Left ventricle myocardium inferior (tissue), 1 donor: ENCODE measurements around the gene AQP11. TPM values are rescaled to one million over a fixed set of nuclear protein-coding genes. Genes with fewer than 3 reads are reported as not detected.

Experiments used
- DNase-seq: peaks from one replicate; pipeline ENCODE4 v3.0.0-alpha.2; 2020
- H3K27ac ChIP-seq: fragments of 200-600 bp; replicated peaks from 2 replicates; pipeline ENCODE4 v1.8.0; 2021
- H3K27me3 ChIP-seq: fragments of 200-600 bp; 2 replicates; pipeline ENCODE4 v1.8.0; 2021; ENCODE audit warnings: low read depth
- H3K36me3 ChIP-seq: fragments of 200-600 bp; 2 replicates; pipeline ENCODE4 v1.8.0; 2021
- H3K4me1 ChIP-seq: fragments of 200-600 bp; 2 replicates; pipeline ENCODE4 v1.8.0; 2021
- H3K4me3 ChIP-seq: fragments of 200-600 bp; 2 replicates; pipeline ENCODE4 v1.8.0; 2021; ENCODE audit warnings: mild to moderate bottlenecking, moderate library complexity
- H3K9me3 ChIP-seq: fragments of 200-600 bp; replicated peaks from 2 replicates; pipeline ENCODE4 v1.8.0; 2021
- intact Hi-C: fragments of 100-400 bp; cut with micrococcal nuclease; formaldehyde crosslinking; loops from one replicate; pipeline ENCODE4 v1.11.0; 2022
- total RNA-seq: library from RNA; stranded (reverse); fragmentation: NEBNext Ultra II Directional; extraction: Animal tissue kit (Norgen Biotek cat#: 25700); gene quantifications from one replicate; pipeline ENCODE4 v1.2.1, GENCODE V29; 2021
- TF ChIP-seq, protein P1 (sequence below): fragments of 200-600 bp; IDR thresholded peaks from 2 replicates; pipeline ENCODE4 v1.8.0; 2021; ENCODE audit warnings: antibody characterized with exemption, mild to moderate bottlenecking, borderline replicate concordance
- donor health status: DM: no; HTN: yes; CAD: no; lungs with severe emphysema.

The AQP11 gene
- total RNA-seq, 1 donor from 2014 or later: 0.69 TPM

DNA sequence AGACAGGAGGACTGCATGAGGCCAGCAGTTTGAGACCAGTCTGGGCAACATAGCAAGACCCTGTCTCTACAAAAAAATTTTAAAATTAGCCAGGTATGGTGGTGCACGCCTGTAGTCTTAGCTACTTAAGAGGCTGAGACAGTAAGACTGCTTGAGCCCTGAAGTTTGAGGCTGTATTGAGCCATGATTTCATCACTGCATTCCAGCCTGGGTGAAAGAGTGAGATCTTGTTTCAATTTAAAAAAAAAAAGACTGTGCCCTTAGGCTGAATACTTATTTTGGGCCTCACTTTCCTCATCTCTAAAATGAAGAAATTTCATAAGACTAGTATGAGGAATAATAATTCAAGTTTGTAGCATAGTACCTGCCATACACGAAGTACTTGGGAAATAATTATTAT lies 6.9 kb downstream of the AQP11 start:
- no peaks in the 10 kb centered on the region for H3K36me3 ChIP-seq
- H3K9me3 ChIP-seq: no peaks in the 10 kb centered on the region
- no peak overlapping the region for H3K27ac ChIP-seq
- no peak overlapping the region for H3K4me3 ChIP-seq
- no peaks in the 10 kb centered on the region for H3K27me3 ChIP-seq
- H3K4me1 ChIP-seq: no peaks in the 10 kb centered on the region
- TF ChIP-seq, protein P1, sequence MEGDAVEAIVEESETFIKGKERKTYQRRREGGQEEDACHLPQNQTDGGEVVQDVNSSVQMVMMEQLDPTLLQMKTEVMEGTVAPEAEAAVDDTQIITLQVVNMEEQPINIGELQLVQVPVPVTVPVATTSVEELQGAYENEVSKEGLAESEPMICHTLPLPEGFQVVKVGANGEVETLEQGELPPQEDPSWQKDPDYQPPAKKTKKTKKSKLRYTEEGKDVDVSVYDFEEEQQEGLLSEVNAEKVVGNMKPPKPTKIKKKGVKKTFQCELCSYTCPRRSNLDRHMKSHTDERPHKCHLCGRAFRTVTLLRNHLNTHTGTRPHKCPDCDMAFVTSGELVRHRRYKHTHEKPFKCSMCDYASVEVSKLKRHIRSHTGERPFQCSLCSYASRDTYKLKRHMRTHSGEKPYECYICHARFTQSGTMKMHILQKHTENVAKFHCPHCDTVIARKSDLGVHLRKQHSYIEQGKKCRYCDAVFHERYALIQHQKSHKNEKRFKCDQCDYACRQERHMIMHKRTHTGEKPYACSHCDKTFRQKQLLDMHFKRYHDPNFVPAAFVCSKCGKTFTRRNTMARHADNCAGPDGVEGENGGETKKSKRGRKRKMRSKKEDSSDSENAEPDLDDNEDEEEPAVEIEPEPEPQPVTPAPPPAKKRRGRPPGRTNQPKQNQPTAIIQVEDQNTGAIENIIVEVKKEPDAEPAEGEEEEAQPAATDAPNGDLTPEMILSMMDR: no peak
- intact Hi-C loops: no loop called here
- DNase-seq: no peak

DNA sequence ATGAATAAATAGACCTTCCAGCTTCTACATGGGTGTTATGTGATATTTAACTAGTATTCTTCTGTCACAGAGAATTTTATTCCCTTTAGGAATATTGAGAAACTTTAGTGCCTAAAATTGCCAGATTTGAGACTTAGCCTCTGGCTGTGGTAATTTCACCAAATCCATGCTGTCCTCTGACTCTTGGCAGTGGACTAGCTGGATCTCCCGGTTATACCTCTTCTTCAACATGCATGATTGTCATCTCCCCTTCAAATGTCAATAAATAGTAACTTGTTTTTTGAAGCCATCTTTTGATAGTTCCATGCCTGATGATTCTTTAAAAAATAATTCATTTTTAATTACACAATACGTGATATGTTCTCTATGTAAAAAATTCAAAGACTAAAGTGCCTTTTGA lies 8.4 kb downstream of the AQP11 start:
- Histone ChIP-seq H3K9me3 (no peaks in the 10 kb centered on the region), H3K27me3 (no peaks in the 10 kb centered on the region), H3K4me3 (no peak overlapping the region), H3K27ac (no peak overlapping the region), H3K4me1 (peaks cover 11% of the 10 kb centered on the region), H3K36me3 (no peaks in the 10 kb centered on the region)
- TF ChIP-seq, protein P1: no peak
- intact Hi-C loops: no loop called here
- DNase-seq: no peak

DNA sequence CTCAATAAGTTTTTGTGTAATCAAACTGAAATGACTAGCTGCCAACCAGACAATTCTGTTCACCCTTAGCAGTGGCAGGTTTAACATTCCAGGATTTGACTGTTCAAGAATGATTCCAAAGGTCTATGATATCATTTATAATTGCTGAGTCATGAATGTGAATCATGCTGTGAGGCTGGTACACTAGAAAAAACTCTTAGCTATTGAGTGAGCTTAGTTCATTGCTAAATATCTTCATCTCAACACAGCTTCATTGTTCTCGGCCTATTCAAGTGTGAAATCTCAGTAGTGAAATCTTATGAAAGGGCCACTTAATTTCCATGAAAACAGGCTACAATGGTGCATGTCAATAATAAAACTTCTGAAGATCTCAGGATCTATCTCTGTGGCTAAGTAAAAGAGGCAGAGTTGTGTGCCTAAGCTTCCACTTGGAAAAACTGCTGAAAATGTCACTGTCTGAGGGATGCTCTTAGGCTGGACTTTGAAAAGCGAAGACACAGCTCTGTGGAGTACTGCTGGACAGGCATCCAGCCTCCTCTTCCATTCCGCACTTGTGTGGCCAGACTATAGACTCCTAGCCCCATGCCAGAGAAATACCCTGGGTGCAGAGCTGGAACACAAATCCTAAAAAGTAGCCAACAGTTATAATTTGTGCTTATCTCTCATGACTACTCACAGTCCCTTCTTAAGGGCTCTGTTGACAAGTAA lies 12.8 kb downstream of the AQP11 start:
- no peak overlapping the region for H3K27ac ChIP-seq
- TF ChIP-seq, protein P1: no peak
- H3K27me3 ChIP-seq: no peaks in the 10 kb centered on the region
- H3K4me3 ChIP-seq: no peak overlapping the region
- intact Hi-C loops: no loop called here
- peaks cover 11% of the 10 kb centered on the region for H3K4me1 ChIP-seq
- no peak for DNase-seq
- H3K36me3 ChIP-seq: peaks cover 7% of the 10 kb centered on the region
- no peaks in the 10 kb centered on the region for H3K9me3 ChIP-seq

DNA sequence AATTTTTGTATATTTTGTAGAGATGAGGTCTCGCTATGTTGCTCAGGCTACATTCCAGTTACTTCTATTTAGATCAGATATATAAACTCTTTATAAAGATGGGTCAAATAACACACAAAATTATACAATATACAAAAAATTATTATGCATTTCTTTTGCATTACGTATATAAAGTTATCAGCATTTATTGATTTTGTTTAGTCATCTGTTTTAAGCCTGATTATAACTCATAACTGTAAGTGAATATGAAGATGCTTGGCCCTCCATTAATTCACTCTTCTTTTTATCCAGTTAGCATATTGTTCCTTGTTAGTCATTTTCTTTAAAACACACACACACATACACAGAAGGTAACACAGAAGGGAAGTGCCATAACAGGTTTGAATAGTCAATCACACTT lies 14.5 kb downstream of the AQP11 start:
- H3K4me1 ChIP-seq: peaks cover 11% of the 10 kb centered on the region
- DNase-seq: no peak
- peaks cover 12% of the 10 kb centered on the region for H3K36me3 ChIP-seq
- no peak overlapping the region for H3K27ac ChIP-seq
- no peaks in the 10 kb centered on the region for H3K9me3 ChIP-seq
- intact Hi-C loops: no loop called here
- TF ChIP-seq, protein P1: no peak
- no peak overlapping the region for H3K4me3 ChIP-seq
- H3K27me3 ChIP-seq: no peaks in the 10 kb centered on the region

DNA sequence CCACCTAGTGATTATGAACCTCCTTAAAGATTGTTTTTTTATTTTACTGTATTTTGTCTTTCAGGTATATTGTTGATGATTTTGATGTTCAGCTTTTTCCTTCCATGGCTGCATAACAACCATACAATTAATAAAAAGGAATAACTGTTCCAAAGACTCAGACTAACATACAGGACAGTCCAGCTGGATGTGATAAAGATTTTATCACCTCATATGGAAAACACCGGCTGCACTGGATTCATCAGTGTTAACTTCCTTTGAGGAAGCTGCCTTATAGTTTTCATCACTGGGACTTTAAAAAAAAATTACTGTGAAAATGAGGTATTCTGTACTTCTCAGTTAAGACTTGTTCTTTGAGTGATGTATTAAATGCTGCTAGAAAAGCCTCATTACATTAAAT lies 19.5 kb downstream of the AQP11 start:
- Histone ChIP-seq H3K9me3 (no peaks in the 10 kb centered on the region), H3K27ac (no peak overlapping the region), H3K4me3 (no peak overlapping the region), H3K4me1 (no peaks in the 10 kb centered on the region), H3K36me3 (peaks cover 23% of the 10 kb centered on the region), H3K27me3 (no peaks in the 10 kb centered on the region)
- no peak for DNase-seq
- TF ChIP-seq, protein P1: no peak
- intact Hi-C loops: no loop called here
